H9 (cell line): ENCODE data around the gene ZFYVE28. TPM values are rescaled to one million over a fixed set of nuclear protein-coding genes. Genes with fewer than 3 reads are reported as not detected.

Experiments used
- DNase-seq: peaks from one replicate; pipeline ENCODE4 v3.0.0-alpha.2; 2017
- H2AFZ ChIP-seq: one replicate; pipeline ENCODE4 v1.6.1; 2013; ENCODE audit warnings: mild to moderate bottlenecking, low read length, control low read depth, moderate library complexity
- H2AK5ac ChIP-seq: 2 replicates; pipeline ENCODE4 v1.6.1; 2013; ENCODE audit warnings: low read length, control low read depth, mixed read lengths; ENCODE audit not compliant: insufficient read length
- H2BK120ac ChIP-seq: one replicate; pipeline ENCODE4 v1.6.1; 2013; ENCODE audit warnings: low read depth, mild to moderate bottlenecking, low read length, control low read depth, inconsistent platforms; ENCODE audit not compliant: poor library complexity, severe bottlenecking
- H2BK12ac ChIP-seq: 2 replicates; pipeline ENCODE4 v1.6.1; 2013; ENCODE audit warnings: low read length, control low read depth, mixed read lengths, low read depth; ENCODE audit not compliant: insufficient read length
- H2BK15ac ChIP-seq: 2 replicates; pipeline ENCODE4 v1.6.1; 2013; ENCODE audit warnings: low read depth, low read length, control low read depth
- H2BK20ac ChIP-seq: one replicate; pipeline ENCODE4 v1.6.1; 2013; ENCODE audit warnings: low read depth, mild to moderate bottlenecking, low read length, control low read depth, inconsistent platforms; ENCODE audit not compliant: poor library complexity, severe bottlenecking
- H2BK5ac ChIP-seq: 2 replicates; pipeline ENCODE4 v1.6.1; 2013; ENCODE audit warnings: low read length, control low read depth, mixed read lengths; ENCODE audit not compliant: insufficient read length
- H3K14ac ChIP-seq: 2 replicates; pipeline ENCODE4 v1.6.1; 2013; ENCODE audit warnings: low read length, control low read depth; ENCODE audit not compliant: insufficient read depth
- H3K18ac ChIP-seq: 2 replicates; pipeline ENCODE4 v1.6.1; 2013; ENCODE audit warnings: low read depth, mild to moderate bottlenecking, mixed read lengths, low read length, control low read depth; ENCODE audit not compliant: insufficient read length
- H3K23ac ChIP-seq: 2 replicates; pipeline ENCODE4 v1.6.1; 2013; ENCODE audit warnings: low read length, control low read depth, mixed read lengths, low read depth; ENCODE audit not compliant: insufficient read length
- H3K23me2 ChIP-seq: 2 replicates; pipeline ENCODE4 v1.6.1; 2013; ENCODE audit warnings: low read depth, mild to moderate bottlenecking, mixed read lengths, low read length, control low read depth; ENCODE audit not compliant: insufficient read length, poor library complexity, severe bottlenecking
- H3K27ac ChIP-seq: 2 replicates; pipeline ENCODE4 v1.5.1; 2013; ENCODE audit warnings: low read length, control low read depth, mixed read lengths, low read depth; ENCODE audit not compliant: insufficient read length
- H3K27me3 ChIP-seq: 2 replicates; pipeline ENCODE4 v1.6.1; 2013; ENCODE audit warnings: low read length, control low read depth, inconsistent platforms; ENCODE audit not compliant: insufficient read depth
- H3K4ac ChIP-seq: 2 replicates; pipeline ENCODE4 v1.6.1; 2013; ENCODE audit warnings: low read depth, mild to moderate bottlenecking, control low read depth, inconsistent platforms, low read length, moderate library complexity
- H3K4me1 ChIP-seq: 2 replicates; pipeline ENCODE4 v1.6.1; 2013; ENCODE audit warnings: low read length, control low read depth, inconsistent platforms; ENCODE audit not compliant: insufficient read depth
- H3K4me2 ChIP-seq: 2 replicates; pipeline ENCODE4 v1.6.1; 2013; ENCODE audit warnings: low read length, control low read depth, mixed read lengths; ENCODE audit not compliant: insufficient read length, insufficient read depth
- H3K56ac ChIP-seq: 2 replicates; pipeline ENCODE4 v1.6.1; 2013; ENCODE audit warnings: low read depth, mild to moderate bottlenecking, mixed read lengths, low read length, control low read depth; ENCODE audit not compliant: insufficient read length
- H3K79me1 ChIP-seq: 2 replicates; pipeline ENCODE4 v1.6.1; 2013; ENCODE audit warnings: low read depth, mild to moderate bottlenecking, moderate library complexity, low read length, control low read depth, inconsistent platforms; ENCODE audit not compliant: insufficient read depth, poor library complexity, severe bottlenecking
- H3K79me2 ChIP-seq: 2 replicates; pipeline ENCODE4 v1.6.1; 2013; ENCODE audit warnings: low read length, control low read depth, inconsistent platforms; ENCODE audit not compliant: insufficient read depth
- H3K9ac ChIP-seq: 2 replicates; pipeline ENCODE4 v1.6.1; 2013; ENCODE audit warnings: low read length, control low read depth, mixed read lengths; ENCODE audit not compliant: insufficient read length; ENCODE audit errors: extremely low read depth
- H3K9me3 ChIP-seq: one replicate; pipeline ENCODE4 v1.6.1; 2013; ENCODE audit warnings: low read depth, low read length, inconsistent platforms; ENCODE audit not compliant: control insufficient read depth
- H3T11ph ChIP-seq: one replicate; pipeline ENCODE4 v1.6.1; 2013; ENCODE audit warnings: mild to moderate bottlenecking, low read length, control low read depth, inconsistent platforms
- H4K20me1 ChIP-seq: one replicate; pipeline ENCODE4 v1.6.1; 2013; ENCODE audit not compliant: control insufficient read depth, insufficient read length, insufficient read depth
- H4K5ac ChIP-seq: 2 replicates; pipeline ENCODE4 v1.6.1; 2013; ENCODE audit warnings: low read depth, mild to moderate bottlenecking, mixed read lengths, low read length, control low read depth; ENCODE audit not compliant: insufficient read length
- H4K8ac ChIP-seq: replicated peaks from 2 replicates; pipeline ENCODE4 v1.6.1; 2013; ENCODE audit warnings: low read length, control low read depth, mixed read lengths, low read depth; ENCODE audit not compliant: insufficient read length
- H4K91ac ChIP-seq: 2 replicates; pipeline ENCODE4 v1.6.1; 2013; ENCODE audit warnings: low read depth, mild to moderate bottlenecking, moderate library complexity, mixed read lengths, low read length, control low read depth; ENCODE audit not compliant: insufficient read length
- H3K27ac Mint-ChIP-seq, 3 experiments: 2 replicates in 2 of 3; 3 replicates in 1 of 3; pipeline ENCODE4 v1.8.0; 2020 to 2021; ENCODE audit warnings: mixed read lengths in 3 of 3, mild to moderate bottlenecking in 1 of 3, moderate library complexity in 1 of 3
- H3K27me3 Mint-ChIP-seq: 2 replicates; pipeline ENCODE4 v1.8.0; 2021; ENCODE audit warnings: low read depth, mild to moderate bottlenecking, moderate library complexity, mixed read lengths
- H3K36me3 Mint-ChIP-seq, 3 experiments: 2 replicates in 2 of 3; 3 replicates in 1 of 3; pipeline ENCODE4 v1.8.0; 2020 to 2021; ENCODE audit warnings: low read depth in 3 of 3, mixed read lengths in 3 of 3; ENCODE audit not compliant: insufficient read depth in 1 of 3
- H3K4me1 Mint-ChIP-seq, 2 experiments: 2 replicates each; pipeline ENCODE4 v1.8.0; 2020; ENCODE audit warnings: mixed read lengths in 2 of 2
- H3K4me3 Mint-ChIP-seq, 2 experiments: 2 replicates in 1 of 2; 3 replicates in 1 of 2; pipeline ENCODE4 v1.8.0; 2020 to 2021; ENCODE audit warnings: mild to moderate bottlenecking in 2 of 2, mixed read lengths in 2 of 2, moderate library complexity in 1 of 2
- H3K9me3 Mint-ChIP-seq, 2 experiments: 2 replicates in 1 of 2; 3 replicates in 1 of 2; pipeline ENCODE4 v1.8.0; 2020; ENCODE audit warnings: mild to moderate bottlenecking in 2 of 2, mixed read lengths in 2 of 2, moderate library complexity in 1 of 2
- CTCF ChIP-seq: fragments of 200-600 bp; sonication (generic); conservative IDR thresholded peaks from 3 replicates; pipeline ENCODE4 v1.8.0; 2021; ENCODE audit warnings: antibody characterized with exemption, mild to moderate bottlenecking
- WGBS: extraction: QIAGEN DNeasy Blood & Tissue Kit; methylation state at CpG from one replicate; pipeline ENCODE4 v1.1.7; 2013; ENCODE audit warnings: missing lambda C conversion rate, low lambda C conversion rate, mixed read lengths; ENCODE audit not compliant: insufficient read length; ENCODE audit errors: extremely low coverage; 5-methylcytosine and 5-hydroxymethylcytosine counted together
- total RNA-seq: library from RNA; stranded (reverse); gene quantifications from 2 replicates; pipeline ENCODE4 v1.2.1, GENCODE V29; 2021

Gene ZFYVE28
- total RNA-seq, 1 experiment from 2014 or later: 0.98 TPM

DNA sequence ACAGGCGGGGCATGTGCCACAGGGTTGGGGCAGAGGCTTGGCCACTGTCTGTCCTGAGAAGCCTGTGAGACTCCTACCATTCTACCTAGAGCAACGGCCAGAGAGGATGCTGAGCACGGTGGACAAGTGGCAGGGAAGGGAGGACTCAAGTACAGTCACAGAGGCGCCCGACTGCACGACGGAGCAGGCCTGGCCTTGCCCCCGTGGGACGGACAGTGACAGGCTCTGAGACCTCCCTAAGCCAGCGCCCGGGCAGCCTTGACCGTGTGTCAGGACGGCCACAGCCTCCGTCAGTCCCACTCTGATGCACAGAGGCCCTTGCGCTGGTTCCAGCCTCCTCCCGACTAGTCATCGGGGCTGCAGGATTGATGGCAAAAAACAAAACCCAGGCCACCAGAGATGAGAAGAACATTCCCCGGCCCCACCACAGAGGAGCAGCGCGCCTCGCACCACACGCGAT, 119.9 kb downstream of the ZFYVE28 start:
- Histone ChIP-seq H3K18ac (no peak overlapping the region), H3K9ac (no peak overlapping the region), H4K20me1 (no peaks in the 10 kb centered on the region), H4K8ac (no peak overlapping the region), H2AFZ (no peak overlapping the region), H3K4me1 (no peaks in the 10 kb centered on the region), H3T11ph (no peak overlapping the region), H3K27ac (no peak overlapping the region), H2BK20ac (no peak overlapping the region), H3K79me1 (no peaks in the 10 kb centered on the region), H2BK12ac (no peak overlapping the region), H3K9me3 (peaks cover 6% of the 10 kb centered on the region), H2BK120ac (no peak overlapping the region), H3K79me2 (no peaks in the 10 kb centered on the region), H4K91ac (no peak overlapping the region), H3K23ac (no peak overlapping the region), H4K5ac (no peak overlapping the region), H3K14ac (peak overlapping the region; percentile 9; the same call in 1 of the 2 replicates), H2BK5ac (no peak overlapping the region), H3K56ac (no peak overlapping the region), H3K27me3 (no peaks in the 10 kb centered on the region), H3K4ac (no peak overlapping the region), H2AK5ac (no peak overlapping the region), H2BK15ac (no peak overlapping the region), H3K4me2 (no peak overlapping the region), H3K23me2 (no peaks in the 10 kb centered on the region)
- DNase-seq: no peak
- H3K27ac Mint-ChIP-seq: no peak overlapping the region; a peak in 1 of 7 replicates
- peaks cover 3 to 12% of the 10 kb centered on the region in 2 experiments; a peak in 3 of 4 replicates for H3K4me1 Mint-ChIP-seq
- no CpG with 5 or more reads among the region's 23 CpGs for WGBS
- no peak overlapping the region for H3K4me3 Mint-ChIP-seq
- H3K27me3 Mint-ChIP-seq: no peaks in the 10 kb centered on the region; the same call in none of the 2 replicates
- no peak for TF ChIP-seq CTCF
- H3K36me3 Mint-ChIP-seq: peaks cover 6 to 9% (median 7%) of the 10 kb centered on the region in 3 experiments; a peak in 6 of 7 replicates
- peaks cover 10 to 14% of the 10 kb centered on the region in 2 experiments for H3K9me3 Mint-ChIP-seq
